DMS53 treated with DMSO at 0.1 percent for 48 hours (cell line): ENCODE data around the gene MRTFA.
A peak's percentile ranks its signal among the peaks of the same experiment; 100 is the strongest.
"Not testable (repeated sequence)": the region's sequence is repeated elsewhere in the genome, so short reads cannot be mapped to it uniquely, and the experiment has no call there.

Source experiments
- DNase-seq: peaks from one replicate; lab custom pipeline; 2025; ENCODE audit not compliant: unreplicated experiment; lab: John Stamatoyannopoulos, UW

MRTFA gene

DNA sequence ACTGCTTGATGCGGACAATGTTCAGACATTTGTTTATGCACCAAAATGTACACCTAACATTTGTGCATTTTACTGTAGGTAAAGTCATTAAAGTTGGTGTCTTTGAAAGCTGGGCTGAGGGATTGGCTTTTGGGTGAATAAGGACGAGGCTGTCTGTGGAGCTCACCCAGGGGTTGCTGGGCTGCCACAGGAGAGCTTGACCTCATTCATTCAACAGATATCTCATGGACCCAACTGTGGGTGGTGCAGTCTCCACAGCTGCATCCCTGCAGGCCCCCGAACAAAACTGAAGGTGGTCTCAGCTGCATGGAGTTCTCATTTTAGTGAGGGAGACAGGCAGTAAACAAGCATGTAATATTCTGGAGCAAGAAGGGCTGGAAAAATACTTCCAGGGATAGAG is 233.4 kb downstream of the MRTFA start:
- no peak for DNase-seq

DNA sequence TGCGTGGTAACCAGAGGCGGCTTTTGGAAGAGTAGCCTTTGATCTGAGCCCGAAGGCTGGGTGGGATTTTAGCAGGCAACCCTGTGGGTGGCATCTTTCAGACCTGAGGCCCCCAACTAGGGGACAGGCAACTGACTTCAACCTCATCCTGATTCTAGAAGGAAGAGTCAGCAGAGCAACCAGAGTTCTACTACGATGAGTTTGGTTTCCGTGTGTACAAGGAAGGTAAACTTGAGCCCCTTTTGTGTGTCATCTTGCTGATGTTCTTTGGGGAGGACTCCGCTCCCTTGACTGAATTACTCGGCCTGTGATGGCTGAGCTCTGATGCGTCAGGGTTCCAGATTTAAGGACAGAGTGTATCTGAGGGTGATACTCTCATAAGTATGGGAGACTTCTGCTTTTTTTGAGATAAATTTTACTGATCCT is 234.5 kb downstream of the MRTFA start:
- DNase-seq, result no peak

DNA sequence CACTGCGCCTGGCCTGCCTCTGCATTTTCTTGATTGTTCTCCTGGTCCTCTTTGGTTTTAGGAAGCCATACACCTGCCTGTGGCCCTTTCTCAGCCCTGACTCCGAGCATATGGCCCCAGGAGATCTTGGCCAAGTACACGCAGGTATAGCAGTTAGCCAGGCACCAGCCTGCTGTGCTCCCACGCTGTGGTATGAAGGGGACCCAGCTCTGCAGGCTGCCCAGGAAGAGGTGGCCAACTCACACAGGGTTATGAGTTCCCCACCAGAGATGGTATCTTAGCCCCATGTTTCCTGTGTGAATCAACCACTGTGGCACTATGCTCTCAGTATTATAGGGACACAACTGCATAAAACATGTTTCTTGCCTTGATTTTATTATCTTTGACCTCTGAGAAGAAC is 235.0 kb downstream of the MRTFA start:
- DNase-seq, result no peak

DNA sequence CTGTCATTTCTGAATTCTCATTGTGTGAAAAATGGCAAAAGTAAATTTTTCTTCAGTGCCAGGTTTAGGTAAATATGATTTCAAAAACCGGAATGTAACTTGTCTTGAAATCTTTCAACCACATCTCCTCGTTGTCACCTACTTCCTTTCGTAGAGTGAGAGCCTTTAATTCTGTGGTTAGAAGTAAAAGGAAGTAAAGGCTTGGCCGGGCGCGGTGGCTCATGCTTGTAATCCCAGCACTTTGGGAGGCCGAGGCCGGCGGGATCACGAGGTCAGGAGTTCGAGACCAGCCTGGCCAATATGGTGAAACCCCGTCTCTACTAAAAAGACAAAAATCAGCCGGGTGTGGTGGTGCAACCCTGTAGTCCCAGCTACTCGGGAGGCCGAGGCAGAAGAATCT is 236.4 kb downstream of the MRTFA start:
- DNase-seq, result no peak

DNA sequence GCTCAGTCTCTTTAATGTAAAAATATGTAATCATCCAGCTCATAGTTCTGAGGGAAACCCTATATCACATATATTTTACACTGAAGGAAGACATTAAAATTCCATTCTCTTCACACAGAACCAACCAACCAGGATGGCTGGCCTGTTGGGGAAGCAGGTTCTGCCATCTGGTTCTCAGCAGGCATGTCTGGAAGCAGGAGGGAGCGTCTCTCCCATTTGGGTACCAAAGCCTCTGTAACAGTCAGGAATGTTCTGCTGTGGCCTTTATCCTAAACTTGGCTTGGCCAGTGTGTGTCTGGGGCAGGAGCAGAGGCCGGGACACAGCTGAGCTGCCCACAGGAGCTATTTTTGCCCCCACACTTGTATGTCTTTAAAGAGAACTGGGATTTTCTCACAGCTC is 236.9 kb downstream of the MRTFA start:
- DNase-seq, result no peak

DNA sequence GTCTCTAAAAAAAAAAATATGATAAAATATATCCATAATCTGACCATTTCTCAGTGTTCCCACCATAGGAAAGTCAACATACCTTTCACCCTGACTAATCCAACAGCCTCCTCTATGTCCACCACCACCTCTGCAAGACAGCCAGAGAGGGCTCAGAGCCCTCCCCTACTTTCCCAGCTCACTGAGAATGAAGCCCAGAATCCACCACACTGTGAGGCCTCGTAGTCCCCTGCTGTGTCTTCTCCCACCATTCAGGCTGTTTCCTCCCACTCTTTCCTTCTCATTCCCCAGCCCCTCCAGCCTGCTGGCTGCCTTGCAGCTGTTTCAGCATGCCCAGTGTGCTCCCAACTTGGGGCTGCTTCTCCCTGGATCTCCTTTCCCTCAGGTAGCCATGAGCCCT is 239.1 kb downstream of the MRTFA start:
- DNase-seq, result no peak

DNA sequence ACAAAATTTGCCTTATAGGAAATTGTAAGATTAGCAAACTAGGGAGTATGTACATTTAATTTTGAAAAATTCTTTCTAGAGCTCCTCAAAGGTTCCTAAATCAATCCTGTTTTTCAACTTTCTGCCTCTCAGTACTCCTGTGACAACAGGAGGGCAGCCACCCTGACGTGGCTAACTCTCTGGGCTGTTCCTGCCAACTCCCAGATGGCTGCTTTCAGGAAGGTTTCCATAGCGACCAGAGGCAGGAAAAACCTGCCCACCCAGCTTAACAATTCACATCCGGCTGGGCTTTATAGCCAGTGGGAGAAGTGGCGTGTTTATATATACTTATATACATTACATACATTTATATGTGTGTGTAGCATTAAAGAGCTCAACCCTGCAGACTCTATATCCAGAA is 239.6 kb downstream of the MRTFA start:
- DNase-seq, result peak; percentile 86

DNA sequence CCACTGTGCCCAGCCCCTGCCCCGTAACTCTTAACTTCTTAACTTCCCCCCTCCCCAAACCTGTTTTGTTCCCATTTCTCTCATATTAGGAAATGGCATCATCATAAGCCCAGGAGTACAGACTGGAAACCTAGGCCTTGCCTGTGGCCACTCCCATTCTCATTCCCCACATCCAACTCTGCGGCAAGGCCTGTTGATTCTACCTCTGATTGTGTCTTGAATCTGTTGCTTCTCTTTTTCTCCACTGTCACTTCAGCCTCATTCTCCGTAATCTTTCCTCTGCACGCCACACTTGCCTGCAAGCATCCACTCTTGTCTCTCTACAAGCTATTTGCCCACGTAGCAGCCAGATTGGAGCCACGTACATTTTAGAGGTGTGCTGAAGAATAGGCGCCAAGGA is 240.9 kb downstream of the MRTFA start:
- DNase-seq, result no peak

DNA sequence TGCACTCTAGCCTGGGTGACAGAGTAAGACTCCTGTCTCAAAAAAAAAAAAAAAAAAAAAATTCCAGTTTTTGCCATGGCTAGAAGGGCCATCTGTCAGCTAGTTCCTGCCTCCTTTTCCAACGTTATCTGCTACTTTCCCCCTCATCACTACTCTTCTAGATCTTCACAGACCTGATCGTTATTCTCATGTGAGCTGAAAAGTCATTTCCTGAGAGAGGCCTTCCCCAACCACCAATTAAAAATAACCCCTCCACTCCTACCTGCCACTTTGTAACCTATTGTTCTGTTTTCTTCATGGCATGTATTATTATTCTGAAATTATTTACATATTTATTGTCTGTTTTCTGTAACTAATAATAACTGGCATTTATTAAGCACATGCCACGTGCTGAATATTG is 241.9 kb downstream of the MRTFA start:
- DNase-seq, result no peak

DNA sequence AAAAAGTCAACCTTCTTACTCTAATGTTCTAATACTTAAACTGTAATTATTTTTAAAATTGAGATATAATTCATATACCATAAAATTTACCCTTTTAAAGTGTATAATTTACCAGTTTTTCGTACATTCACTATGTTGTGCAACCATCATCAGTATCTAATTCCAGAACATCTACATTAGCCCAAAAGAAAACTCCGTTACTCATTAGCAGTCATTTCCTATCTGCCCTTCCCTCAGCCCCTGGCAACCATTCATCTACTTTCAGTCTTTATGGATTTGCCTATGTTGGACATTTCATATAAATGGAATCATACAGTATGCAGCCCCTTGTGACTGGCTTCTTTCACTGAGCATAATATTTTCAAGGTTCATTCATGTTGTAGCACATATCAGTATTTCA is 243.9 kb downstream of the MRTFA start:
- DNase-seq, result no peak

DNA sequence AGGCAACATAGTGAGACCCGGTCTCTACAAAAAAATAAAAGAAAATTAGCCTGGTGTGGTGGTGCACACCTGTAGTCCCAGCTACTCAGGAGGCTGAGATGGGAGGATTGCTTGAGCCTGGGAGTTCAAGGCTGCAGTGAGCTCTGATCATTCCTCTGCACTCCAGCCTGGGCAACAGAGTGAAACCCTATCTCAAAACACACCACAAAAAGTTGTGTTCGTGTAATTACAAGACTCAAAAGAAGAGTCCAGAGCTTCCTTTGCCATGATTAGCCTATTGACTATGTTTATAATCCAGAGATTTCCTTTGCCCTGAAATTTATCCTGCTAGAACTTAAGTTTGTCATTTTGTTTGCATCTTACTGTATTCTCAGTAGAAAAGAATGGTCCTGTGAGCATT is 245.1 kb downstream of the MRTFA start:
- no peak for DNase-seq

DNA sequence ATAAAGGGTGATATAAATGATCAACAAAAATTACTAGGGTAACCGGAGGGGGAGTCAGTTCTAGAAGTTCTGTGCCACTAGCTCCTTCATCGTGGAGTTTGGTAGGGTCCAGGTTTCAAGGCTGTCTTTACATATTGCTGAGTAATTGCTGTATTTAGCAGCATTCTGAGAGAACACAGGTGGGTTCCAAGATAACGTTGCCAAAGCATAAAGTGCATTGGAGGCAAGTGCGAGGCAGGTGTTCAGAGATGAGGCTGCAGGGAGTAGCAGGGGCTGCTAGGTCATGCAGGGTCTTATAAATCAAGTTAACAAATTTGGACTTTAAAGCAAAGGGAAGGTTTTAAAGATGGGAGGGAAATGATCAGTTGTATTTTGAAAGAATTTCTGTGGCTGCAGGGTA is 248.3 kb downstream of the MRTFA start:
- no peak for DNase-seq

DNA sequence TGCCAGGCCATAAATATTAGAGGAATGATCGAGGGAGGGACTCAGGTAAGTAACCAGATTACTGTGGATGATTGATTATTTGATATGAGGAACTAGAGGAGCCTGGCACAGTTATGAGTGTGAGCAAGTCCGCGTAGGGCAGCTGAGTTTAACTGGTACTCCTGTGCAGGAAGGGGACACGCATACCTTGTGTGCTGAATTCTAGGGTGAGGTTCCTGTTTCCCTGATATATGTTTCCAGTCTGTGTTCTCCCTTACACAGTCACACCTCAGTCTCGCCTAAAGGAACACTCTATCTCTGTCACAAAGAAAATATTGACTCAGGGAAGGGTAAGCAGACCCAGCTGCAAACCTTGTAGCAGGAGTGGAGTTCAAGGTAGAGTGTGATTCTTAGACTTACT is 248.8 kb downstream of the MRTFA start:
- DNase-seq, result peak; percentile 58

DNA sequence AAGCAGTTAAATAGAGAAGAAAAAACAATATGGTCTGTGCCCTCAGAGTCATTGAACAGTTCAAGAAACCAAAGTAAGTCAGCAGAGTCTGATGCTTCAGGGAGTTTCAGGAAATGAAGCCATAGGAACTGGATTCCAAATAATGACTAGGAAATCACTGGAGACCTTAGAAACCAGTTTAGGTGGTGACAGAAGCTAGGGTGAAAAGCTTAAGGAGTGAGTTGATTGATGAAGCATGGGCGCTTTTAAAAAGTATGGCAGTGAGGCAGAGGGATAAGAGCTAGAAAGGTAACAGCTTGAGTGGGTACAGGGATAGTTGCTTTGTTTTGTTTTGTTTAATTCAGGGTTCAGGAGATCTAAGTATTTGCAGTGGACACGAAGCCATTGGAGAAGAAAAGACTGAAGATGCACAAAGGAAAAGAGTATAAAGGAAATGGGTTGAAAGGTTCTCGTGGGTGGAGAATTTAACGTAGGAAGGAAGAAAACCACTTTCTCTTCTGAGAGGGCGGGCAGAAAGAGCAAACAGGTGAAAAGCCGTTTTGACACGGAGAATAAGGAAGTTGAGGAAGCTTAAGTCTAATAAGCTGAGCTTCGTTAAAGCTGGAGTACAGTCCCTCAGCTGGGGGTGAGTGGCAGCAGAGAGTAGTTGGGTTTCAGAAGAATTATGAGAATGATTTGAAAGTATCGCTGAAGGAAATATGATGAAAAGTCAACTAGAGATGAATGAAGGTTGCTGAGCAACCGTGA is 251.3 kb downstream of the MRTFA start:
- no peak for DNase-seq

DNA sequence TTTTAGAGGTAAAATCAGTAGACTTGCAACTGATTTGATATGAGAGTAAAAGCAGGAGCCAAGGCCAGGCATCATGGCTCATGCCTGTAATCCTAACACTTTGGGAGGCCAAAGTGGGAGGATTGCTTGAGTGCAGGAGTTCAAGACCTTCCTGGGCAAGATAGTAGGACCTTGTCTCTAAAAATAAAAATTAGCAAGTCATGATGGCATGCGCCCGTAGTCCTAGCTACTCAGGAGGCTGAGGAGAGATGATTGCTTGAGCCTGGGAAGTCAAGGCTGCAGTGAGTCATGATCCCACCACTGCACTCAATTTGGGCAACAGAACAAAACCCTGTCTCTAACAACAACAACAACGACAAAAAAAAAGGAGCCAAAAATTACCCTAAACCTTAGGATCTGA is 252.6 kb downstream of the MRTFA start:
- no peak for DNase-seq

DNA sequence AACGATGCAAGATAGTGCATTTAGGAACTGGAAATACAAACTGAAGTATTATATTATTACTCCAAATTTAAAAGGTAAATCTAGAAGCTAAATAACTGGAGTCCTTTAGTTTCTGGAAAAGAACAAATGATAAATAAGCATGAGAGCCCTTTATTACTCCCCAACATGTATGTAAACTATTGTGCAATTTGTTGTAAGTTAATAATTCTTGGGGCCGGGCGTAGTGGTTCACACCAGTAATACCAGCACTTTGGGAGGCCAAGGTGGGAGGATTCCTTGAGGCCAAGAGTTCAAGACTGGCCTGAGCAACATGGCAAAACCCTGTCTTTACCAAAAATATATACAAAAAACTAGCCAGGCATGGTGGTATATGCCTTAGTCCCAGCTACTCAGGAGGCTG is 255.1 kb downstream of the MRTFA start:
- no peak for DNase-seq

DNA sequence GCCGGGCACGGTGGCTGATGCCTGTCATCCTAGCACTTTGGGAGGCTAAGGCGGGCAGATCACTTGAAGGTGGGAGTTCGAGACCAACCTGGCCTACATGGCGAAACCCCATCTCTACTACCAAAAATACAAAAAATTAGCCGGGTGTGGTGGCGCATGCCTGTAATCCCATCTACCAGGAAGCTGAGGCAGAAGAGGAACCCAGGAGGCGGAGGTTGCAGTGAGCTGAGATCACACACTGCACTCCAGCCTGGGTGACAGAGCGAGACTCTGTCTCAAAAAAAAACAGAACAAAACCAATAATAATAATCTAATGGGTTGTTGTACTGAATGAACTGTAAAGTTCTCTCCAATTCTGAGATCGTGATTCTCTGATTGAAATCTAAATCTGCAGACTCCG is 258.1 kb downstream of the MRTFA start:
- not testable (repeated sequence) for DNase-seq

DNA sequence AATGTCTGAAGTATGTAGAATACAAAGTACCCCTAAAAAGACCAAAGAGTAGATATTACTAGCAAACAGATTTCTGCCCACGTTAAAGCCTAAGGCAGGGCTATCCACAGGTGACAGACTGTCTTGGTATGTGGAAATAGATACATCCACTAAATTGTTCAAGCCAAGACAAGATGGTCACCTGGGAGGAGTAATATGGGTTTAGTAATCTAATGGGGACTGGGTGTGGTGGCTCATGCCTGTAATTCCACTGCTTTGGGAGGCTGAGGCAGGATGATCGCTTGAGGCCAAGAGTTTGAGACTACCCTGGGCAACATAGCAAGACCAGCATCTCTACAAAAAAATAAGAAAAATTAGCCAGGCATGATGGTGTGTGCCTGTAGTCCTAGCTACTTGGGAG is 258.6 kb downstream of the MRTFA start:
- no peak for DNase-seq

DNA sequence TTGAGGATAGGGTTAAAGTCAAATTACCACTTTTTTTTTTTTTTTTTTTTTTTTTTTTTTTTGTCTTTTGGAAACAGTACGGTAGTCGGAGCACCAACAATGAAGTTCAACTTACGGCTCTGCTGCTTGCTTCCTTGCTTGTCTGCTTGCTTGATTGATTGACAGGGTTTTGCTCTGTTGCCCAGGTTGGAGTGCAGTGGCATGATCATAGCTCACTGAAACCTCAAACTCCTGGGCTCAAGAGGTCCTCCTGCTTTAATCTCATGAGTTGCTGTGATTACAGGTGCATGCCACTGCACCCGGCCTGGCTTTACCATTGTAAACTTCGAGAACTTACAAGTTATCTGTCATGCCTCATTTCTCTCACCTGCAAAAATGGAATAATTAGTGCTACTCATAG is 260.4 kb downstream of the MRTFA start:
- no peak for DNase-seq

DNA sequence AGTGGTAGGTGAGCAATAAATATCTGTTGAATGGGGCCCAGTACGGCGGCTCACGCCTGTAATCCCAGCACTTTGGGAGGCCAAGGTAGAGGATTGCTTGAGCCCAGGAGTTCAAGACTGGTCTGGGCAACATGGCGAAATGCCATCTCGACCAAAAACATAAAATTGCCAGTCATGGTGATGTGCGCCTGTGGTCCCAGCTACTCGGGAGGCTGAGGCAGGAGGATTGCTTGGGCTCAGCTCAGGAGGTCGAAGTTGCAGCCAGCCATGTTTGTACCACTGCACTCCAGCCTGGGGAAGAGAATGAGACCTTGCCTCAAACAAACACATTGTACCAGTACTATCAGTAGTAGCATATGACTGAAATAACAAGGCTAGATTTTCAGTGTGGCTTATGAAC is 262.0 kb downstream of the MRTFA start:
- DNase-seq, result no peak

DNA sequence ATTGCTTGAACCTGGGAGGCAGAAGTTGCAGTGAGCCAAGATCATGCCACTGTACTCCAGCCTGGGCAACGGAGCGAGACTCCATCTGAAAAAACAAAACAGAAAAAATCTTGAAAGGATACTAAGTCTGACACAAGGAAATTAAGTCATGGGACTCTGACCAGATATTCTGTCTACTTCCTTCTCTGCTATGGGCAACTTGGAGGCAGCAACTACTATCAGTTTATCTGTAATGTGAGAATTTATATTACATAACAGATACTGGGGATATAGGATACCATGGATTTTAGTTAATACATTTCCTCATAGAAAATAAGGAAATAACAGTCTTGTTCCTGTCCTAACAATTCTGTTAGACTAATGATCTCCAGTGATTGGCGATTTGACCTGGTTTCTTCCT is 267.7 kb downstream of the MRTFA start:
- no peak for DNase-seq

DNA sequence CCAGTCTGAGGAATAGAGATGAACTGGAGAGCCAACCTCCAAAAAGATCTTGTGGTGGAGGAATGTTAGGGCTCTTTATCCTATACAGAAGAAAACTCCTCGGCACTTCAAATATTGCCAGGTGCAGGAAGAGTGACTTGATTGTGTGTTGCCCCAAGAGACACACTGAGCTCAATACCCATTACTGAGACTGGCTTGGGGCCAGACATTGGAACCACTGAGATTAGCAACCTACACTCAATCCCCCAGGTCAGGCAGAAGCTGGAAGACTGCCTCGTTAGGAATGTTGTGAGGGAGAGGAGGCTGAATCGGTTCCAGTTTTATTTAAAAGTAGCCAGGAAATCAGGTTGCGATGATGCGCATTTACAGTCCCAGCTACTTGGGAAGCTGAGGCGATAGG is 268.5 kb downstream of the MRTFA start:
- DNase-seq, result no peak

DNA sequence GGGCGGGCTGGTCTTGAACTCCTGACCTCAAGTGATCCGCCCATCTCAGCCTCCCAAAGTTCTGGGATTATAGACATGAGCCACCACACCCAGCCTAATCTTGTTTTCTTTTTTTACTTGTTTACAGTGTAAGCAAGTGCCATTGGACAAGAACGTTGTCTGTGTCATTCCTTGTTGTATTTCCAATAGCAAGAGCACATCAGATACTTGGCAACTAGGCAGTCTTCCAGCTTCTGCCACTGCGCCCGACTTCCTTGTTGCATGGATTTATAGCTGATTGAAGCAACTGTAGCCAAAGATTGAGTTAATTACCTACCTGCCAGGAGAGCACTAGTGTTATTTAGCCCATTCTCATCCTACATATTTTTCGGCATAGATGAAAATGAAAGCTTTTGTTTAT is 269.2 kb downstream of the MRTFA start:
- no peak for DNase-seq

DNA sequence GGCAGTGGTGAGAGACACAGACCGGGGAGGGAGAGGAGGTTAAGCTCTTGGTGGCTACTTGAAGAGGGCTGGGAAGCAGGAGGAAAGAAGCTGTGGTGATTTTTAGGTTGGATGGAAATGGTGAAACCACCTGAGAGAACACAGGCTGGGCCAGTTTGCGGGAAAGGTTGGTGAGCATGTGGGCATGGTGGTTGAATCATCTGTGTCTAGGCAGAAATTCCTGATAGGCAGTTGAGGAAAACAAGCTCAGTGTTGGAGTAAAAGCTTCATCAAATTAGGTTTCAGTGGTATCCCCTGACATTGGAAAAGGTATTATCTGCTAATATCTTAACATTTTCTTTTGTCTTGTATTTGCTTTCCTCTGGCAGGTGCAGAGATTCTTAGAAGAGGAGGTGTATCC is 270.5 kb downstream of the MRTFA start:
- DNase-seq, result no peak
